WTC11 (cell line): ENCODE data around the gene ADISSP. TPM values are rescaled to one million over a fixed set of nuclear protein-coding genes. Genes with fewer than 3 reads are reported as not detected.

Experiments used
- ATAC-seq: fragments of 200-7000 bp; cut with Tn5 transposase; 2 replicates; pipeline ENCODE4 v1.10.0; 2021; ENCODE audit warnings: mild to moderate bottlenecking, moderate library complexity
- CTCF ChIA-PET: fragments of 300-600 bp; sonication (Branson Sonifier 250); formaldehyde crosslinking; loops from one replicate; lab custom pipeline; 2021; ENCODE audit warnings: antibody characterized with exemption; lab: Charles Lee
- POLR2A ChIA-PET: fragments of 350-600 bp; sonication (Branson Sonifier 250); formaldehyde crosslinking; loops from one replicate; lab custom pipeline; 2021; ENCODE audit warnings: antibody characterized with exemption; lab: Charles Lee
- DNase-seq: peaks from one replicate; pipeline ENCODE4 v3.0.0; 2021; ENCODE audit warnings: low spot score
- H3K27ac Mint-ChIP-seq: 2 replicates; pipeline ENCODE4 v1.8.0; 2021; ENCODE audit warnings: mixed read lengths
- H3K27me3 Mint-ChIP-seq: 2 replicates; pipeline ENCODE4 v1.8.0; 2021; ENCODE audit warnings: low read depth, mild to moderate bottlenecking, moderate library complexity, mixed read lengths
- H3K36me3 Mint-ChIP-seq: 2 replicates; pipeline ENCODE4 v1.8.0; 2021; ENCODE audit warnings: mixed read lengths
- H3K4me1 Mint-ChIP-seq: 2 replicates; pipeline ENCODE4 v1.8.0; 2022; ENCODE audit warnings: mixed read lengths
- H3K4me3 Mint-ChIP-seq: 2 replicates; pipeline ENCODE4 v1.8.0; 2021; ENCODE audit warnings: mild to moderate bottlenecking, moderate library complexity, mixed read lengths
- H3K9me3 Mint-ChIP-seq: 2 replicates; pipeline ENCODE4 v1.8.0; 2021; ENCODE audit warnings: mixed read lengths
- CREB1 ChIP-seq: sonication (generic); formaldehyde crosslinking; IDR thresholded peaks from 2 replicates; pipeline ENCODE4 v1.8.0; 2023; ENCODE audit warnings: mild to moderate bottlenecking, missing genetic modification reagents
- ESRRA ChIP-seq: sonication (generic); formaldehyde crosslinking; IDR thresholded peaks from 2 replicates; pipeline ENCODE4 v1.8.1; 2022; ENCODE audit warnings: mild to moderate bottlenecking, missing genetic modification reagents, borderline replicate concordance
- FOXP1 ChIP-seq: sonication (generic); formaldehyde crosslinking; IDR thresholded peaks from 2 replicates; pipeline ENCODE4 v1.8.0; 2022; ENCODE audit warnings: missing genetic modification reagents, mild to moderate bottlenecking, moderate library complexity, borderline replicate concordance
- FOXP4 ChIP-seq: sonication (generic); formaldehyde crosslinking; IDR thresholded peaks from 2 replicates; pipeline ENCODE4 v1.8.0; 2022; ENCODE audit warnings: mild to moderate bottlenecking, missing genetic modification reagents
- NFE2L1 ChIP-seq: sonication (generic); formaldehyde crosslinking; IDR thresholded peaks from 2 replicates; pipeline ENCODE4 v1.8.1; 2023; ENCODE audit warnings: missing genetic modification reagents
- OVOL2 ChIP-seq: fragments of 250-450 bp; sonication (Bioruptor Pico); IDR thresholded peaks from 2 replicates; pipeline ENCODE4 v1.9.0; 2021; ENCODE audit warnings: mild to moderate bottlenecking, borderline replicate concordance
- RORB ChIP-seq: fragments of 250-450 bp; sonication (Bioruptor Pico); IDR thresholded peaks from 2 replicates; pipeline ENCODE4 v1.9.0; 2021; ENCODE audit warnings: mild to moderate bottlenecking
- SMAD3 ChIP-seq: sonication (generic); formaldehyde crosslinking; IDR thresholded peaks from 2 replicates; pipeline ENCODE4 v1.8.0; 2022; ENCODE audit warnings: missing genetic modification reagents, mild to moderate bottlenecking, borderline replicate concordance
- TEAD1 ChIP-seq: sonication (generic); formaldehyde crosslinking; IDR thresholded peaks from 2 replicates; pipeline ENCODE4 v1.8.0; 2022; ENCODE audit warnings: mild to moderate bottlenecking, missing genetic modification reagents
- total RNA-seq: library from RNA; stranded (reverse); gene quantifications from 3 replicates; pipeline ENCODE4 v1.2.3, GENCODE V29; 2021
- TF ChIP-seq, protein P1 (sequence below): fragments of 250-450 bp; sonication (Bioruptor Pico); IDR thresholded peaks from 2 replicates; pipeline ENCODE4 v1.9.0; 2021; ENCODE audit warnings: mild to moderate bottlenecking, borderline replicate concordance

ADISSP gene
- total RNA-seq, 1 experiment from 2014 or later = 129 TPM

DNA sequence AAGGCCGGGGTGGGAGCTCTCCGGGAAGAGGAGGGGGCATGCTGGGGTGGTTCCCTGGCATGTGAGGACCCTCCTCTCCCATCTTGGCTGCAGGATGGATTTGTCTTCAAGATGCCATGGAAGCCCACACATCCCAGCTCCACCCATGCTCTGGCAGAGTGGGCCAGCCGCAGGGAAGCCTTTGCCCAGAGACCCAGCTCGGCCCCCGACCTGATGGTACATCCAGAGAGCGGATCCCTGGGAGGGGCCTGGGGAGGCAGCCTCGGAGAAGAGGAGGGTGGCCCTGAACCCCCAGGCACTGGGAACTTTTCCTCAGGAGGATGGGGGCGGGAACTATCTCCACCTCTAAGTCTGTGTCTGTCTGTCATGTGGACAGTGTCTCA is 33.3 kb upstream of the ADISSP start (continued):
- no peak for TF ChIP-seq FOXP4 (CRISPR knock-in tag)
- TF ChIP-seq OVOL2 (CRISPR knock-in tag) = no peak
- TF ChIP-seq, all 79 proteins: peak for 0

- peaks cover 49% of the 10 kb centered on the region for H3K4me1 Mint-ChIP-seq
- ChIA-PET CTCF (interaction anchor here (0.6 to 3.9 kb wide), 13 partner anchors 11 to 272 kb away, joined by 3 to 79 read pairs (median 5); partner anchors contain the start of genes ADISSP, AP5S1, CENPB and SPEF1), POLR2A (interaction anchor here (0.8 to 2.1 kb wide), 5 partner anchors 13 to 67 kb away, joined by 3 to 8 read pairs (median 4); partner anchors contain the start of gene AP5S1)
- peak overlapping the region; percentile 95 for H3K27ac Mint-ChIP-seq
- H3K36me3 Mint-ChIP-seq = peaks cover 41% of the 10 kb centered on the region
- peak; percentile 69 for DNase-seq
- no peaks in the 10 kb centered on the region for H3K9me3 Mint-ChIP-seq
- peak; percentile 57 for ATAC-seq
- H3K27me3 Mint-ChIP-seq = peaks cover 4% of the 10 kb centered on the region; the same call in 1 of the 2 replicates
- H3K4me3 Mint-ChIP-seq = peak overlapping the region; percentile 34
- TF ChIP-seq CREB1 (CRISPR knock-in tag) (no peak), TEAD1 (CRISPR knock-in tag) (peak; percentile 46; the same call in 1 of the 2 replicates), FOXP1 (peak; percentile 33; the same call in 1 of the 2 replicates), FOXP4 (CRISPR knock-in tag) (0 out of 2 replicates have a peak, but pooled peaks have one; percentile 44)
Observed at GRCh38 chr20:3800256-3800877, 32.8 kb upstream of the ADISSP start.

DNA sequence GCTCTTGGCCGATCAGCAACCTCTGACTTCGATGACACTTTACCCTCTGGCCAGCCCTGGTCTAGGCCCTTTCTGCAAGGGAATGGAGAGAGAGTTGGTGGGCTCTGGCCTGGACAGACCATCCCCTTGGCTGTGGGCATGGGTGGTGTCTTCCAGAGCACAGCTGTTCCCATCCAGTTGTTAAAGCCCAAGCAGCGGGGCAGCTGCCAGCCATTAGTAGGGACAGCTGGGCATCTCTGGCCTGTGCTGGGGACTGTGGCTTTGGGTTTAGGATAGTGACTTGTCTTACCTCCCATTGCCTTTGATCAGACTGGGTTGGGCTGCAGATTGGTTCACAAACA is 31.3 kb upstream of the ADISSP start:
- H3K9me3 Mint-ChIP-seq = no peaks in the 10 kb centered on the region
- DNase-seq = no peak
- no peak for TF ChIP-seq SMAD3 (CRISPR knock-in tag)
- TF ChIP-seq ESRRA (CRISPR knock-in tag) = no peak
- TF ChIP-seq NFE2L1 (CRISPR knock-in tag) = no peak
- TF ChIP-seq RORB (CRISPR knock-in tag) = no peak
- TF ChIP-seq, protein P1, sequence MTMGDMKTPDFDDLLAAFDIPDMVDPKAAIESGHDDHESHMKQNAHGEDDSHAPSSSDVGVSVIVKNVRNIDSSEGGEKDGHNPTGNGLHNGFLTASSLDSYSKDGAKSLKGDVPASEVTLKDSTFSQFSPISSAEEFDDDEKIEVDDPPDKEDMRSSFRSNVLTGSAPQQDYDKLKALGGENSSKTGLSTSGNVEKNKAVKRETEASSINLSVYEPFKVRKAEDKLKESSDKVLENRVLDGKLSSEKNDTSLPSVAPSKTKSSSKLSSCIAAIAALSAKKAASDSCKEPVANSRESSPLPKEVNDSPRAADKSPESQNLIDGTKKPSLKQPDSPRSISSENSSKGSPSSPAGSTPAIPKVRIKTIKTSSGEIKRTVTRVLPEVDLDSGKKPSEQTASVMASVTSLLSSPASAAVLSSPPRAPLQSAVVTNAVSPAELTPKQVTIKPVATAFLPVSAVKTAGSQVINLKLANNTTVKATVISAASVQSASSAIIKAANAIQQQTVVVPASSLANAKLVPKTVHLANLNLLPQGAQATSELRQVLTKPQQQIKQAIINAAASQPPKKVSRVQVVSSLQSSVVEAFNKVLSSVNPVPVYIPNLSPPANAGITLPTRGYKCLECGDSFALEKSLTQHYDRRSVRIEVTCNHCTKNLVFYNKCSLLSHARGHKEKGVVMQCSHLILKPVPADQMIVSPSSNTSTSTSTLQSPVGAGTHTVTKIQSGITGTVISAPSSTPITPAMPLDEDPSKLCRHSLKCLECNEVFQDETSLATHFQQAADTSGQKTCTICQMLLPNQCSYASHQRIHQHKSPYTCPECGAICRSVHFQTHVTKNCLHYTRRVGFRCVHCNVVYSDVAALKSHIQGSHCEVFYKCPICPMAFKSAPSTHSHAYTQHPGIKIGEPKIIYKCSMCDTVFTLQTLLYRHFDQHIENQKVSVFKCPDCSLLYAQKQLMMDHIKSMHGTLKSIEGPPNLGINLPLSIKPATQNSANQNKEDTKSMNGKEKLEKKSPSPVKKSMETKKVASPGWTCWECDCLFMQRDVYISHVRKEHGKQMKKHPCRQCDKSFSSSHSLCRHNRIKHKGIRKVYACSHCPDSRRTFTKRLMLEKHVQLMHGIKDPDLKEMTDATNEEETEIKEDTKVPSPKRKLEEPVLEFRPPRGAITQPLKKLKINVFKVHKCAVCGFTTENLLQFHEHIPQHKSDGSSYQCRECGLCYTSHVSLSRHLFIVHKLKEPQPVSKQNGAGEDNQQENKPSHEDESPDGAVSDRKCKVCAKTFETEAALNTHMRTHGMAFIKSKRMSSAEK (CRISPR knock-in tag) = no peak
- TF ChIP-seq, all 79 proteins: peak for 0
- ATAC-seq = no peak
- ChIA-PET POLR2A (interaction anchor here (0.5 to 2.1 kb wide), 4 partner anchors 13 to 192 kb away, joined by 4 to 8 read pairs (median 6); no protein-coding TSS in a partner anchor), CTCF (interaction anchor here (0.9 to 3.9 kb wide), 7 partner anchors 12 to 54 kb away, joined by 4 to 79 read pairs (median 5); partner anchors contain the start of genes ADISSP, AP5S1, CENPB and SPEF1)
- Mint-ChIP-seq H3K4me3 (peak overlapping the region; percentile 20; the same call in 1 of the 2 replicates), H3K27me3 (peaks cover 5% of the 10 kb centered on the region; the same call in 1 of the 2 replicates), H3K4me1 (peaks cover 53% of the 10 kb centered on the region), H3K36me3 (peaks cover 29% of the 10 kb centered on the region), H3K27ac (peak overlapping the region; percentile 66)
